AG08395 (cell line): ENCODE data around the gene ADSS1.

ENCODE experiments used
- DNase-seq: peaks from one replicate; pipeline ENCODE4 v3.0.0; 2012; ENCODE audit warnings: mixed read lengths, low spot score

The ADSS1 gene

DNA sequence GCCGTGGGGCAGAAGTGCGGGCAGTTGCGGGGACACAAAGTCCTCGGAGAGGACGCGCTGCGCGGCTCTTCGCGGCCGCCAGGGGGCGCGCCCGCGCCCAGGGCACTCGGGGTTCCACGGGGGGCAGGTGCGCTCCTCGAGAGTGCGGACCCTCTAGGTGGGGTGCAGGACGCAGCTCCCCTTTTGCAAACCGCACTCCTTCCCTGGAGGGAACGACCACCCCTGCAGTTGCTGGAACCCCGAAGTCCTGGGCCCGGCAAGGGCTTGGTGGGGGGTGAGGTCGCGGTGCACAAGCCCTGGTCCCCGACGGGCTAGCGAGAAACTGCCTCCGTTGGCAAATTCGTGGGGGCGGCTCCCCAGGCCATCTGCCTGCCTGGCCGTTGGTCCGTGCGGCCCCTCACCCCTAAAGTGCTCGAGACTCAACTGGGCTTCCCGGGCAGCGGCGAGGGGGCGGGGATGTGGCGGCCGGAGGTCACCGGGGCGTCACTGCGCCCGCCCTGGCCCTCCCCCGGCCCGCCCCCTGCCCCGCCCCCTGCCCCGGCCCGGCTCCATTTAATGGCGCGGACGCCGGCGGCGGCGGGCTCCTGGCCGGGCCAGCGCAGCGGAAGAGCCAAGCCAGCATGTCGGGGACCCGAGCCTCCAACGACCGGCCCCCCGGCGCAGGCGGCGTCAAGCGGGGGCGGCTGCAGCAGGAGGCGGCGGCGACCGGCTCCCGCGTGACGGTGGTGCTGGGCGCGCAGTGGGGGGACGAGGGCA, at the start of gene ADSS1:
Gene ADSS1, plus strand, starts transcription at position 579 of the 756 bp plus-strand sequence. Its CDS starts 42 bp downstream, at position 621.
- peak; percentile 87 for DNase-seq

GRCh38 chr14:104675447-104675846, 48.6 kb upstream of the ADSS1 start:
- DNase-seq: no peak

- no peak for DNase-seq
Measured at GRCh38 chr14:104676130-104676693, 47.8 kb upstream of the ADSS1 start.

DNA sequence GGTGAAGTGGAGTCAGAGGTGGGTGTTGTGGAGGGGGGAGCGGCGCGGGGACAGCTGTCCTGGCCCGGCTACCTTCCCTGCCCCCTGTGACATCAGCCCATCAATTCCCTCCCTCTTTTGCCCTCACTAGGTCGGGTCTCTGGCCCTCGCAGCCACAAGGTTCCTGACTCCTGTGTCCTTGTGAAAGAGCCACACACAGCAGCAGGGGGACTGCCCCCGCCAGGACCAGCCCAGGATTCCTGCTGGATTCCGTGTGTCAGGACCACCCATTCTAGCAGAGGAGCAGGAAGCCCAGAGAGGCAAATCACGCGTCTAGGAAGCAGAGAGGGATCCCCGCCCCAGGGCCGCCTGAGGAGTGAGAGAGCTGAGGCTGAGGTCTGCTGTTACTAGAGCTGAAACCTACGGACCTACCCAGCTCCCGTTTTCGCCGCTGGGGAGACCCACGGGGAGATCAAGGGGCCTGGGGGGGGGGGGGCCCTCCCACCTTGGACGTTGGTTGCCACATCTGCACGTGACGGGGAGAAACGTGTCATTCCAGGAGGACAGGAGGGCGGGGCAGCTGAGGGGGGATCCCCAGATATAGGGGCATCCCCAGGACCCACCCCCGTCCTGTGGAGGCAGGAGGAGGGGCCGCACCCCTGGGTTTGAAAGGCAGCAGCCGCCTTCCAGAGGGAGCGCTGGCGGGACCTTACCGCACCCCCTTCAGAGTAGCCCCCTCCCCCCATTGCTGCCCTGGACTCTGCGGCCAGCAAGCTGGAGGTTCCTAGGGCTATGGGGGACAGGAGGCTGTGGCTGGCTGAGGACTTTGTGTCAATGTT, 47.1 kb upstream of the ADSS1 start:
- DNase-seq: no peak

DNA sequence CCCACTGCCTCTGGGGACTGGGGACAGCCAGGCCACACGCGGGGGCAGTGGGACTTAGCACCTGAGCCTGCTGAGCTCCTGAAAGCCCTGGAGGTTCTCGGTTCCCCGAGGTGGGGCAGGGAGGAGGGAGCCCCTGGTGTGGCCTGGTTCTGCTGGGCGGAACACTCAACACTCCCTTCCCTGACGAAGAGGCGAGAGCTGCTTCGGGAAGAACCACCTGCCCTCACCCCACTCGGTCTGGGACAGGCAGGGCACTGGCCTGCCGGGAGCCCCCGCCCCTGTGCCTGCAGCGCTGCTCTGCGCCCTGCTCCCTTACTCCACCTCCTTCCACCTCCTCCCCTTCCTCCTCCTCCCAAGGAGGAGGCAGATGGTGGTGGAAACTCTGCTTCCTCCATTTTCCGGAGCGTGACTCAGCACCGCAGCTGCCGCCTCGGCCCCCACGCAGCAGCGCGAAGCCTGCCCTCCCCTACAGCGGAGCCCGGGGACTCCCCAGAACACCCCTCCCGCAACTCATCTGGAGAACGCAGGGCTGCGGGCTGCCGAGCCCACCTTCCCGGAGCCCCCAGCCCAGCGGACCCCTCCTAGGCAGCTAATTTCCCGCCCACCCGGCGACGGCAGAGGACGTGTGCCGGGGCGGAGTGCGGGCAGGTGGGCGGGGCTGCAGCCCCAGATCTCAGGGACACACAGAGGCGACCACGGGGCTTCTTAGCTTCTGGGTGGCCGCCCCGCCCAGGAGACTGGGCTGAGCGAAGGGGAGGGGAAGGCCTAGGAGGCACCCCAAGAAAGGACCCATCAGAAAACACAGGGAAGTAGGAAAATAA, 46.3 kb upstream of the ADSS1 start:
- DNase-seq: peak; percentile 76

- DNase-seq: no peak
Measured at GRCh38 chr14:104678346-104678745, 45.7 kb upstream of the ADSS1 start.

GRCh38 chr14:104678901-104679705, 44.9 kb upstream of the ADSS1 start:
- DNase-seq: no peak

DNA sequence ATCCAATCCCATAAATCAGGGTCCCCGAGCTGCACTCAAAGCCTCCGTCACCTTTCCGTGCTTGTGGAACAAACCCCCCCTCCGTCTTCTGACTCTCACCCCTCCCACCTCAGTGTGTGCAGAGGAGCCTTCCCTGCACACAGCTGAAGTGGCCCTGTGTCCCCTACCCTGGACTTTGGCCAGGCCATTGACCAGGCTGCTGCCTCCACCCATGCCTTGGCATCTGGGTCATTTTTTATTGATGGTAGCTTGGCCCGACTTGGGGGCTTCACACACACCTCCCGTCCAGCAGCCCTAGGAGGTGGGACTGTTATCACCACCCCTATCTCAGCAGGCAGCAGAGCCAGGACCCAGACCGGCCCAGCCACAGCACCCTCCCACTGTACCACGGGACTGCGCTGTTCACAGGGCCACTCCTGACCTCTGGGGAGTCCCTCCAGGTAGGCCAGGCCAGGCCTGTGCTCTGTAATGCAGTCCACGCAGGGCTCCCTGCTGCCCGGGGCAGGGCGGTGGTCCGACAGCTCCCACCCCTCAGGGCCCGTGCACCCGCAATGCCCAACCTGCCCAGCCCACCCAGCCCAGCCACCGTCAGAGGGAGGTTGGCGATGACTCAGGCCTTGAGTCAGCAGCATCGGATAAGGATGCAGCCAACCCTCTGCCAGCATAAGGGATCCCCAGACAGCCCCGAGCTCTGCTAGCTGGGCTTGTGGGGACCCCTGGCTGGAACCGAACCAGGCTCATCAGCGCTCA, 43.8 kb upstream of the ADSS1 start:
- DNase-seq: peak; percentile 86

DNA sequence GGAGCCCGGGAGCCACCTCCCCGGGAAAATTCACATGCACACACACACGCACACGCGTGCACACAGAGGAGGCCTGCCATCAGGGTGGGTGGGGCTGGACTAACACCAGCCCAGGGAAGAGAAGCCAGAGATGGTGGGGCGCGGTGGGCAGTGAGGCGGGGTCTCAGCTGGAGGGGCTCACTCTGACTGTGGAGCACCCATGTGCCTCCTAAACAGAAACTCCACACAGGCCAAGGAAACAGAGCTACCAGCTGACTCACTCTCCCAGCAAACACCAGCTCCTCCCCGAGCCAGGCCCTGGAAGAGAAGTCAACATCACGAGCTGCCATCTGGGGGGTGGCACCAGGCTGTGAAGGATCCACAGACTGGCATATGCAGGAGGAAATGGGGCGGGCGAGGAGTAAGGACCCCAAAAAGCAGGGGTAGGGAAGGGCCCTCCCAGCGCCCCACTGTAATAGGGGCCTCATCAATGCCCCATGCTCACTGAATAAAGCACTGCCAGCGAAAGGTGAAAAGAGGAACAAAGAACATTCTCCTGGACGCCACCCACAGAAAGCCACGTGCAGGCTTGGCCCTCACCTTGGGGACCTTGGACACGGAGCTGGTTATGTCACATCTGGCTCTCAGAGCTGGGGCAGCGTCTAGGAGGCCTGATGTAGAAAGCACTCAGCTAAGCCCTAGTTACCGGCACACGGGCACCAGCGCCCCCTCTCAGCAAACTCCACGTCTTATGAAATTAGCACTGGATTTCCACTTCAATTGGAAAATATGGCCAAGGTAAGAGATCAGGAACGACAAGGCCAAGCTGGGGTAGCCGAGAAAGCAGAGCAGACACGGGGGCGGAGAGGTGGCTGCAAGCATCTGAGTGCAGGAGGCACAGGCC, 43.0 kb upstream of the ADSS1 start:
- peak; percentile 85 for DNase-seq

- peak; percentile 91 for DNase-seq
Measured at GRCh38 chr14:104681689-104682074, 42.3 kb upstream of the ADSS1 start.

DNA sequence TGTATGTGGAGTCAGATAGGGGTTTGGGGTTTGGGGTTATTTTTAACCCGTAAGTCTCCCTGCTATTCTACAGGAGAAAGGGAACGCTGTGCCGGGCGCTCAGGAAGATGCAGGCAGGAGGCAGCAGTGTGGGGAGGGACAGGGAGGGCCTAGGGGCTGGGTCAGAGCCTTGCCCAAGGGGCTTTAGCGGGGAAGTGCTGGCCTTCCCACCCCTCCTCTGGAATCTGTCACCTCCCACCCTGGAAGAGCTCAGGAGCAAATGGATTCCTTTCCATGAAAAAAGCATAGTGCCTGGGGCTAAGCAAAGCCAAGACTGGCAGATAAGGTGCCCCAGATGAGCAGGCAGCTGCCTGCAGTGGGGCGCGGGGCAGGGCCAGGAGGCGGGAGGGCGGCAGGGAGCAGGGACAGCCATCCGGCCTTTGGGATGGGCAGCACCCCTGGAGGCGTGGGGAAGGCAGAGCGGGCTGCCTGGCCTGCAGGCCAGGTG, 41.9 kb upstream of the ADSS1 start:
- no peak for DNase-seq

GRCh38 chr14:104683653-104684448, 40.2 kb upstream of the ADSS1 start:
- DNase-seq: no peak

DNA sequence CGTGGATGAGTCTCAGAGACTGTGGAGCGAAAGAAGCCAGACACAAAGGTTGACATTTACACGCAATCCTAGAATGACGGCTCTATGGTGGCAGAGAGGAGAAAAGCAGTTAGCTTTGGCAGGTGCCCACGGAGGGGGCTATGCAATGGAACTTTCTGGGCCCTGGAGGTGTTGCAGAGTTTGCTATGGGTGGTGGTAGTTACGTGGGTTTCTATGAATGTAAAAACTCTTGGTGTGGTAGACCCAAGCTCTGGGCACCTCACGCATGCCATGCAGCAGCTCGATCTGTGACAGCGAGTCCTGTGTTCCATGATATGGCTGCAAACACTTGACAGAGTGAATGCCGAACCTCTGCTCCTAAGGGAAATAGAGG, 39.6 kb upstream of the ADSS1 start:
- no peak for DNase-seq

GRCh38 chr14:104685216-104685997, 38.6 kb upstream of the ADSS1 start:
- DNase-seq: no peak

- no peak for DNase-seq
Measured at GRCh38 chr14:104685998-104686610, 37.9 kb upstream of the ADSS1 start.

DNA sequence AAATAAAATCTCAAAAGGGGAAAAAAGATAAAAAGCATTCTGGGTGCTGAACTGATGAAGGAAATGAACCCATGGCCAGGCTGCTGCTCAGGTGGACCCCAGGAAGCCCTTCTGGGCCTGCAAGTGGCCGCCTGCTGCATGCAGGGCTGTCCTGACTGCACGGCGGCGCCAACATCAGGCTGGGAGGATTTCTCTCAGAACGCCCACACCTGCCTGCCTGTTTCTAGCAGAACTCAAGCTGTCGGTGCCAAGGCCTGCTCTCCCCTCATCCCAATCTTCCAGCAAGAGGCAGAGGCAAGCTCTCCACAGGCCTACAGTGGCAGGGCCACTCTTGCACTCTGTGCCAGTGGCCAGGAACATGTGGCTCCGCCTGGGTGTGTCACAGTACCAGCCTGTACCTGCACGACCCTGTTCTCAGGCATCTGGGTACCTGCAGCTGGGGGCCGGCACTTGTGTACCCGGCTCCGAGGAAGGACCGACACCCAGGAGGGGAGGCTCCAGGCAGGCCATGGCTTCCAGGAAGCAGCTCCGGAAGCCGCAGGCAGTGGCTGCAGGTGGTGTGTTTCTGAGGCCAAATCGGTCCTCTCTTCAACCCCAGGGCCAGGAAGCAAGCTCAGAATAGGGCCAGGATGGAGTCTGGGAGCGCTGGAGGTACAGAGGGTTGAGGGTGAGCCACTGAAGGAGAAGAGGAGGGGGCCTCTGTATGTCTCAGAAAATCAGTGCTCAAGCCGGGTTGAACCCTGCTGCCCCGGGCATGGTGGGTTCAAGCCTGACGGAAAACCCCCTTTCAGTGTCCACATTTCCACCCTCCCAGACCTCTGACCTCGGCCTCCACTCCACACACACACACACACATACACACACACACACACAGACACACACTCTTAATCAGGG, 37.2 kb upstream of the ADSS1 start:
- DNase-seq: no peak
